Body of pancreas (tissue), 4 donors: ENCODE results near the gene NR6A1. TPM values are rescaled to one million over a fixed set of nuclear protein-coding genes. Genes with fewer than 3 reads are reported as not detected.

Source experiments
- ATAC-seq: fragments of 150-250 bp; one replicate; pipeline ENCODE4 v1.9.1; 2016
- DNase-seq, 4 donors: peaks; one replicate each; pipeline ENCODE4 v3.0.0-alpha.2; 2019
- H3K27ac ChIP-seq, 4 donors: fragments of 200-600 bp; sonication (generic); 1 replicate in 3 of 4; 2 replicates in 1 of 4; pipeline versions ENCODE4 v1.5.1 to v1.6.1; 2016 to 2019; ENCODE audit warnings: mild to moderate bottlenecking in 1 of 4, mixed read lengths in 1 of 4, moderate library complexity in 1 of 4
- H3K27me3 ChIP-seq, 2 donors: fragments of 200-600 bp; sonication (generic); one replicate each; pipeline ENCODE4 v1.6.0; 2016; ENCODE audit warnings: mild to moderate bottlenecking in 1 of 2
- H3K36me3 ChIP-seq, 2 donors: fragments of 200-600 bp; sonication (generic); replicated peaks in 1 of 2; 2 replicates each; pipeline ENCODE4 v1.5.1; 2016; ENCODE audit warnings: low read depth in 2 of 2; ENCODE audit not compliant: insufficient read depth in 1 of 2
- H3K4me1 ChIP-seq: fragments of 200-600 bp; sonication (generic); one replicate; pipeline ENCODE4 v1.6.0; 2016
- H3K4me3 ChIP-seq, 2 donors: fragments of 200-600 bp; sonication (generic); 1 replicate in 1 of 2; 2 replicates in 1 of 2; pipeline ENCODE4 v1.5.1; 2016 to 2019
- H3K9me3 ChIP-seq, 3 donors: fragments of 200-600 bp; sonication (generic); 1 replicate in 2 of 3; 2 replicates in 1 of 3; pipeline ENCODE4 v1.5.1; 2016
- CTCF ChIP-seq, 7 experiments: fragments of 450-650 bp in 4 of 7; fragments of 200-600 bp in 3 of 7; sonication (generic) in 3 of 7; IDR thresholded peaks; one replicate each; pipeline ENCODE4 v1.5.1; 2016 to 2019; ENCODE audit warnings: antibody characterized with exemption in 7 of 7
- POLR2A ChIP-seq, 3 donors: fragments of 450-650 bp; IDR thresholded peaks; one replicate each; pipeline ENCODE4 v1.6.1; 2016; ENCODE audit warnings: antibody characterized with exemption in 3 of 3, mild to moderate bottlenecking in 2 of 3
- WGBS, 2 donors: methylation state at CpG; one replicate each; pipeline ENCODE4 v1.1.5; 2017; 5-methylcytosine and 5-hydroxymethylcytosine counted together
- intact Hi-C: fragments of 100-400 bp; cut with DNase I; formaldehyde crosslinking; loops from one replicate; pipeline ENCODE4 v1.15.1; 2023
- total RNA-seq, 2 donors: library from RNA; depleted of rRNA; stranded (reverse); fragments of >200 nt; gene quantifications; one replicate each; pipeline ENCODE4 v1.1.0, GENCODE V29; 2016

NR6A1 gene
- total RNA-seq, 2 donors from 2014 or later, result 3.3 to 3.9 TPM

- Histone ChIP-seq H3K4me3 (no peak overlapping the region), H3K36me3 (no peaks in the 10 kb centered on the region), H3K4me1 (peaks cover 23% of the 10 kb centered on the region), H3K27me3 (no peaks in the 10 kb centered on the region), H3K9me3 (no peaks in the 10 kb centered on the region), H3K27ac (no peak overlapping the region)
- intact Hi-C loops, result no loop called here
- TF ChIP-seq CTCF (IDR thresholded peaks at IDR 0.05), result no peak
- no peak for TF ChIP-seq POLR2A (IDR thresholded peaks at IDR 0.05)
- WGBS, 2 donors, result 74 to 76% methylated on average over 3 of the region's 3 CpGs
- DNase-seq (no peak), ATAC-seq (no peak)
These were observed 98.0 kb downstream of the NR6A1 start for GRCh38 chr9:124673063-124673462.

DNA sequence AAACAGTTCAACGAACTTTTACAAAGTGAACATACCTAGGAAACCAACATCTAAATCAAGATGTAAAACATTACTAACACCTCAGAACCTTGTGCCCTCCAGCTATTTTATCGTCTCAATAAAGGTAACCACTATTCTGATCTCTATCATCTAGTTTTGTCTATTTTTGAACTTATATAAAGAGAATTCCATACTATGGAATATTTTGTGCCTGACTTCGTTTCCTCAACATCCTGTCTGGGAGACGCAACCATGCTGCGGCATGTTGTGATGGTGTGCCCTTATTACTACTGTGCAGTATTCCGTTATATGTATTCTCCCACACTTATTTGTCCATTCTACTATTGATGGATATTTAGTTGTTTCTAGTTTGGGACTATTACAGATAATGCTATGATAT is 99.2 kb downstream of the NR6A1 start:
- DNase-seq (no peak), ATAC-seq (no peak)
- H3K4me1 ChIP-seq, result peaks cover 22% of the 10 kb centered on the region
- TF ChIP-seq CTCF (IDR thresholded peaks at IDR 0.05), result no peak
- TF ChIP-seq POLR2A (IDR thresholded peaks at IDR 0.05), result no peak
- no peak overlapping the region for H3K4me3 ChIP-seq
- H3K27me3 ChIP-seq, result no peaks in the 10 kb centered on the region
- no peaks in the 10 kb centered on the region for H3K9me3 ChIP-seq
- intact Hi-C loops, result no loop called here
- WGBS, 2 donors, result 94 to 97% methylated on average over 6 of the region's 6 CpGs
- H3K27ac ChIP-seq, result no peak overlapping the region
- H3K36me3 ChIP-seq, result no peaks in the 10 kb centered on the region

GRCh38 chr9:124666642-124667041 is 104.5 kb downstream of the NR6A1 start:
- Histone ChIP-seq H3K36me3 (no peaks in the 10 kb centered on the region), H3K27me3 (no peaks in the 10 kb centered on the region), H3K4me3 (no peak overlapping the region), H3K9me3 (no peaks in the 10 kb centered on the region), H3K4me1 (peaks cover under 1% of the 10 kb centered on the region), H3K27ac (no peak overlapping the region)
- intact Hi-C loops, result no loop called here
- no peak for DNase-seq
- no peak for ATAC-seq
- 90 to 95% methylated on average over 5 of the region's 5 CpGs for WGBS, 2 donors
- TF ChIP-seq POLR2A (IDR thresholded peaks at IDR 0.05), result no peak

DNA sequence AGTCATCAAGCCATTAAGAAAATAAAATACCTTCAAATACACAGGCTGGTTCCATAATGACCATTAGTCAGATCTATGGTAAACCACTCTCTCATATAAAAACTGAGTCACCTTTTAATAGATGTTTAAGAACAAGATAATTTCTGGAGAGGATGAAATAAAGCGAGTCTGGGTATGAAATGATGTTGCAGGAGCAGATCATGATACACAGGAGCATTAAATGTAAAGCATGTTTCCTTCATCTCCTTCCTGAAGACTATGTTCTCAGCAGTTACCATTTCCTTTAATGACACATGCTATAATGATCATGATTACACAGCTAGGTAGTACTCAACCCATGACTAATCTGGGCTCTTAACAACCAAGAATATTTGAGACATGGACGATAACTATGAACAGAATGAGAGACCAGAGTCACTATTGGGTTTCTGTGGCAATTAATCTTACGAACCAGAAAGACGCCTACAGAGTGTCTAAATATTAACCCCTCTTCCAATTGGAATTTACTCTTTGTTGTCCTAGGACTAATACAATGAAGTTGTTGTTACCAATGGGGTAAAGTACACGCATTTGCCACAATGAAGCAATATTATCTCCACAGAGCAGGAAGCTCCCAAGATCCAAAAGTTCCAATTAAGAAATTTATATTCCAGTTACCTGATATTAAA is 105.6 kb downstream of the NR6A1 start:
- H3K4me3 ChIP-seq, result no peak overlapping the region
- TF ChIP-seq CTCF (IDR thresholded peaks at IDR 0.05) (no peak), POLR2A (IDR thresholded peaks at IDR 0.05) (no peak)
- no peaks in the 10 kb centered on the region for H3K36me3 ChIP-seq
- no peak for DNase-seq
- H3K4me1 ChIP-seq, result peaks cover 9% of the 10 kb centered on the region
- H3K27ac ChIP-seq, result no peak overlapping the region
- no peaks in the 10 kb centered on the region for H3K9me3 ChIP-seq
- intact Hi-C loops, result no loop called here
- 56 to 62% methylated on average over 5 of the region's 5 CpGs for WGBS, 2 donors
- H3K27me3 ChIP-seq, result no peaks in the 10 kb centered on the region
- no peak for ATAC-seq

DNA sequence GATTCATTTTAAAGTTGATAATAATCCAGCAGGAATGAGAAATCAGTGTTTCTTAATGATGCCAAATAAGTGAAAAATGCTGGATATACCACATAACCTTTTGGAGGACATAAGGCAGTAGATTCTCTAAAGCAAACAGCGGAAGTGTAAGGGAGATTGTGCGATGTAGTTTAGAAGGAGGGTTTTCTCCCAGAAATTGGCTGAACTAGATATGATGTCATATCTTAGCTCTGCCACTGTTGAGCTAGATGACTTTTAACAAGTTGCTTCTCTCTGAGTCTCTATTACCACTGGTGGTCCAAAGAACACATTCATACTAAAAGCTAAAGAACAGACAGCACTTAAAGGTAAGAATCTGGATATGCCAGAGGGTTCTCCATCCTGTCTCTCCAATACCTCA is 107.0 kb downstream of the NR6A1 start:
- TF ChIP-seq POLR2A (IDR thresholded peaks at IDR 0.05) (no peak), CTCF (IDR thresholded peaks at IDR 0.05) (no peak)
- H3K4me1 ChIP-seq, result peaks cover 21% of the 10 kb centered on the region
- H3K9me3 ChIP-seq, result no peaks in the 10 kb centered on the region
- DNase-seq, result no peak
- H3K27me3 ChIP-seq, result no peaks in the 10 kb centered on the region
- intact Hi-C loops, result no loop called here
- no peak overlapping the region for H3K4me3 ChIP-seq
- H3K36me3 ChIP-seq, result no peaks in the 10 kb centered on the region
- no peak overlapping the region for H3K27ac ChIP-seq
- ATAC-seq, result no peak
- 86 to 98% methylated on average over 2 of the region's 2 CpGs for WGBS, 2 donors
